B cell (primary cell): ENCODE data around the gene RBM26. TPM values are rescaled to one million over a fixed set of nuclear protein-coding genes. Genes with fewer than 3 reads are reported as not detected.

ENCODE experiments used
- ATAC-seq: fragments of 200-7000 bp; cut with Tn5 transposase; one replicate; pipeline ENCODE4 v1.10.0; 2021; ENCODE audit warnings: low read depth, mild to moderate bottlenecking, moderate number of reproducible peaks, moderate library complexity
- CTCF ChIA-PET: fragments of 350-600 bp; sonication (Branson Sonifier 250); formaldehyde crosslinking; loops from one replicate; lab custom pipeline; 2021; ENCODE audit warnings: antibody characterized with exemption, inconsistent platforms; lab: Charles Lee
- POLR2A ChIA-PET: fragments of 350-600 bp; sonication (Branson Sonifier 250); formaldehyde crosslinking; loops from one replicate; lab custom pipeline; 2021; ENCODE audit warnings: antibody characterized with exemption; lab: Charles Lee
- DNase-seq: peaks from one replicate; pipeline ENCODE4 v3.0.0; 2013
- H2AFZ ChIP-seq: 2 replicates; pipeline ENCODE4 v1.6.1; 2012; ENCODE audit warnings: mild to moderate bottlenecking, low read depth, low read length; ENCODE audit not compliant: insufficient read depth, poor library complexity, severe bottlenecking
- H3K27ac ChIP-seq, 2 donors: 1 replicate in 1 of 2; 2 replicates in 1 of 2; pipeline ENCODE4 v1.5.1; 2012 to 2013; ENCODE audit warnings: low read length in 2 of 2, mild to moderate bottlenecking in 2 of 2, moderate library complexity in 1 of 2
- H3K27me3 ChIP-seq, 4 experiments: fragments of 200-600 bp in 1 of 4; sonication (generic) in 1 of 4; replicated peaks in 1 of 4; 1 replicate in 2 of 4; 2 replicates in 2 of 4; pipeline versions ENCODE4 v1.6.1 to v1.7.0; 2013 to 2016; ENCODE audit warnings: low read length in 3 of 4, mild to moderate bottlenecking in 2 of 4, mixed read lengths in 1 of 4, moderate library complexity in 1 of 4; ENCODE audit not compliant: insufficient read depth in 4 of 4, control insufficient read depth in 3 of 4; ENCODE audit errors: control extremely low read depth in 1 of 4
- H3K36me3 ChIP-seq, 2 experiments: replicated peaks in 1 of 2; 1 replicate in 1 of 2; 2 replicates in 1 of 2; pipeline versions ENCODE4 v1.6.1 to v1.7.1; 2013; ENCODE audit warnings: low read length in 1 of 2; ENCODE audit not compliant: insufficient read depth in 2 of 2, control insufficient read depth in 1 of 2; ENCODE audit errors: control extremely low read depth in 1 of 2, extremely low read depth in 1 of 2
- H3K4me1 ChIP-seq, 2 donors: fragments of 200-600 bp in 1 of 2; sonication (generic) in 1 of 2; 1 replicate in 1 of 2; 2 replicates in 1 of 2; pipeline versions ENCODE4 v1.5.1 to v1.6.1; 2013 to 2017; ENCODE audit warnings: low read length in 2 of 2; ENCODE audit not compliant: control insufficient read depth in 2 of 2, insufficient read depth in 2 of 2
- H3K4me2 ChIP-seq: replicated peaks from 2 replicates; pipeline ENCODE3; 2012; ENCODE audit warnings: mild to moderate bottlenecking, low read depth, low read length; ENCODE audit not compliant: poor library complexity, severe bottlenecking
- H3K4me3 ChIP-seq, 5 experiments: fragments of 200-600 bp in 1 of 5; sonication (generic) in 1 of 5; 1 replicate in 3 of 5; 2 replicates in 2 of 5; pipeline versions ENCODE4 v1.5.1 to v1.7.0; 2011 to 2016; ENCODE audit warnings: low read length in 4 of 5, mild to moderate bottlenecking in 4 of 5, low read depth in 2 of 5, control low read depth in 1 of 5, moderate library complexity in 1 of 5; ENCODE audit not compliant: insufficient read depth in 1 of 5; ENCODE audit errors: control extremely low read depth in 1 of 5, extremely low read depth in 1 of 5
- H3K79me2 ChIP-seq: fragments of 200-600 bp; sonication (generic); one replicate; pipeline ENCODE4 v1.6.0; 2016; ENCODE audit warnings: low read length; ENCODE audit not compliant: control insufficient read depth, insufficient read depth
- H3K9ac ChIP-seq: fragments of 200-600 bp; sonication (generic); 2 replicates; pipeline ENCODE4 v1.6.1; 2017; ENCODE audit warnings: mild to moderate bottlenecking, low read length, moderate library complexity
- H3K9me3 ChIP-seq, 3 donors: one replicate each; pipeline versions ENCODE4 v1.6.1 to v1.7.1; 2013; ENCODE audit warnings: low read length in 2 of 3; ENCODE audit not compliant: control insufficient read depth in 2 of 3, insufficient read depth in 1 of 3; ENCODE audit errors: control extremely low read depth in 1 of 3
- H4K20me1 ChIP-seq: 2 replicates; pipeline ENCODE4 v1.6.0; 2012; ENCODE audit warnings: mild to moderate bottlenecking, low read length; ENCODE audit not compliant: insufficient read depth, control insufficient read depth, poor library complexity, severe bottlenecking
- H3K27ac Mint-ChIP-seq: one replicate; pipeline ENCODE4 v1.8.0; 2021; ENCODE audit warnings: mixed read lengths
- H3K27me3 Mint-ChIP-seq: one replicate; pipeline ENCODE4 v1.8.0; 2021; ENCODE audit warnings: mixed read lengths
- H3K4me1 Mint-ChIP-seq: one replicate; pipeline ENCODE4 v1.8.0; 2021; ENCODE audit warnings: mixed read lengths
- H3K4me3 Mint-ChIP-seq: one replicate; pipeline ENCODE4 v1.8.0; 2021; ENCODE audit warnings: mixed read lengths
- H3K9me3 Mint-ChIP-seq: one replicate; pipeline ENCODE4 v1.8.0; 2022; ENCODE audit warnings: mixed read lengths; ENCODE audit not compliant: insufficient read depth
- CTCF ChIP-seq: fragments of 200-600 bp; IDR thresholded peaks from one replicate; pipeline ENCODE4 v1.8.0; 2022; ENCODE audit warnings: antibody characterized with exemption, mild to moderate bottlenecking
- EZH2 ChIP-seq: IDR thresholded peaks from 2 replicates; pipeline ENCODE4 v1.6.1; 2012; ENCODE audit warnings: borderline replicate concordance, low read depth, mild to moderate bottlenecking, moderate library complexity, low read length; ENCODE audit not compliant: insufficient read depth, poor library complexity, severe bottlenecking
- WGBS: methylation state at CpG from one replicate; pipeline ENCODE4 v1.1.5; 2013; ENCODE audit warnings: missing lambda C conversion rate; ENCODE audit not compliant: insufficient coverage; 5-methylcytosine and 5-hydroxymethylcytosine counted together
- intact Hi-C: fragments of 100-400 bp; cut with micrococcal nuclease; formaldehyde crosslinking; loops from one replicate; pipeline ENCODE4 v1.10.0; 2022
- polyA plus RNA-seq: library from polyadenylated mRNA; depleted of rRNA; stranded (reverse); fragments of >200 nt; gene quantifications from 2 replicates; pipeline ENCODE4 v1.2.3, GENCODE V29; 2012
- total RNA-seq, 2 donors: library from RNA; stranded (reverse); fragments of 120-200 nt in 1 of 2; gene quantifications; 1 replicate in 1 of 2; 2 replicates in 1 of 2; pipeline versions ENCODE4 v1.2.3 to v1.2.4, GENCODE V29; 2013 to 2022

Gene RBM26
- total and polyA plus RNA-seq, 2 donors (not counting 1 experiment from before 2014, with no cell fraction given) = 34.5 to 159 TPM

GRCh38 chr13:79392882-79393563 lies 13.0 kb downstream of the RBM26 start:
- Histone ChIP-seq H3K9me3 (peaks cover 0 to 7% (median 6%) of the 10 kb centered on the region in 3 donors), H3K27ac (peak overlapping the region; percentile 87 to 88), H3K27me3 (no peaks in the 10 kb centered on the region), H4K20me1 (no peaks in the 10 kb centered on the region), H3K36me3 (peaks cover 6 to 9% of the 10 kb centered on the region in 2 experiments), H3K9ac (peak overlapping the region; percentile 45), H2AFZ (peak overlapping the region; percentile 57), H3K4me1 (peaks cover 28 to 51% of the 10 kb centered on the region in 2 donors), H3K4me2 (peak overlapping the region; percentile 70), H3K79me2 (peaks cover 91% of the 10 kb centered on the region), H3K4me3 (peak overlapping the region in 4 of 5 experiments; percentile 7 to 51 (median 38))
- intact Hi-C loops = loop anchor here (5.0 kb wide), 4 partner anchors 36 to 1696 kb away; partner anchors contain the start of genes POU4F1 and SLAIN1
- peak; percentile 36 for DNase-seq
- Mint-ChIP-seq H3K27me3 (no peaks in the 10 kb centered on the region), H3K9me3 (peaks cover 4% of the 10 kb centered on the region), H3K27ac (peak overlapping the region; percentile 85), H3K4me3 (peak overlapping the region; percentile 76), H3K4me1 (peaks cover 62% of the 10 kb centered on the region)
- TF ChIP-seq EZH2 (no peak), CTCF (no peak)
- 43% methylated on average over 1 of the region's 6 CpGs for WGBS
- ChIA-PET CTCF (interaction anchor here (0.8 to 5.2 kb wide), 9 partner anchors 9 to 63 kb away, joined by 3 to 48 read pairs (median 7); partner anchors contain the start of gene RBM26), POLR2A (interaction anchor here (2.6 kb wide), 1 partner anchor 13 kb away, joined by 16 read pairs; the partner anchor contains the start of gene RBM26)
- no peak for ATAC-seq

GRCh38 chr13:79389026-79389425 lies 17.0 kb downstream of the RBM26 start:
- CTCF ChIA-PET = no interaction called here
- POLR2A ChIA-PET = no interaction called here
- intact Hi-C loops = loop anchor here (5.0 to 10.0 kb wide), 2 partner anchors 54 to 732 kb away; partner anchors contain the start of gene OBI1

More at GRCh38 chr13:79389026-79389425, 17.0 kb downstream of the RBM26 start:
- no peaks in the 10 kb centered on the region for H3K9me3 Mint-ChIP-seq
- no peak for ATAC-seq
- H3K27me3 Mint-ChIP-seq = no peaks in the 10 kb centered on the region
- peaks cover 90% of the 10 kb centered on the region for H3K79me2 ChIP-seq
- H3K4me3 ChIP-seq = peak overlapping the region in 1 of 5 experiments; percentile 0
- no peaks in the 10 kb centered on the region for H3K27me3 ChIP-seq
- peaks cover 0 to 2% of the 10 kb centered on the region in 2 experiments for H3K36me3 ChIP-seq
- peak overlapping the region; percentile 49 for H3K4me2 ChIP-seq
- peak; percentile 41 for DNase-seq
- peaks cover 0 to 3% (median 0%) of the 10 kb centered on the region in 3 donors for H3K9me3 ChIP-seq
- peak overlapping the region; percentile 66 for H3K27ac Mint-ChIP-seq
- H3K4me1 ChIP-seq = peaks cover 30 to 65% of the 10 kb centered on the region in 2 donors
- WGBS = no CpG with 5 or more reads among the region's 1 CpG
- TF ChIP-seq CTCF = no peak
- no peak for TF ChIP-seq EZH2
- peak overlapping the region; percentile 24 for H2AFZ ChIP-seq
- peaks cover 70% of the 10 kb centered on the region for H3K4me1 Mint-ChIP-seq
- no peak overlapping the region for H3K9ac ChIP-seq
- H3K27ac ChIP-seq = peak overlapping the region in 1 of 2 donors; percentile 6
- peak overlapping the region; percentile 27 for H3K4me3 Mint-ChIP-seq
- no peaks in the 10 kb centered on the region for H4K20me1 ChIP-seq
